GM12865 (cell line): ENCODE data around the gene SPATA3.

ENCODE experiments used
- DNase-seq: peaks from one replicate; pipeline ENCODE4 v3.0.0; 2010; ENCODE audit warnings: low read depth
- H3K4me3 ChIP-seq: 2 replicates; pipeline ENCODE4 v1.5.1; 2011; ENCODE audit warnings: mild to moderate bottlenecking, low read depth, low read length, control low read depth
- TF ChIP-seq, protein P1 (sequence below): IDR thresholded peaks from 2 replicates; pipeline ENCODE4 v1.5.1; 2011; ENCODE audit warnings: low read length, control low read depth, low read depth, inconsistent platforms; ENCODE audit not compliant: insufficient read depth; ENCODE audit errors: missing control alignments

Gene SPATA3

DNA sequence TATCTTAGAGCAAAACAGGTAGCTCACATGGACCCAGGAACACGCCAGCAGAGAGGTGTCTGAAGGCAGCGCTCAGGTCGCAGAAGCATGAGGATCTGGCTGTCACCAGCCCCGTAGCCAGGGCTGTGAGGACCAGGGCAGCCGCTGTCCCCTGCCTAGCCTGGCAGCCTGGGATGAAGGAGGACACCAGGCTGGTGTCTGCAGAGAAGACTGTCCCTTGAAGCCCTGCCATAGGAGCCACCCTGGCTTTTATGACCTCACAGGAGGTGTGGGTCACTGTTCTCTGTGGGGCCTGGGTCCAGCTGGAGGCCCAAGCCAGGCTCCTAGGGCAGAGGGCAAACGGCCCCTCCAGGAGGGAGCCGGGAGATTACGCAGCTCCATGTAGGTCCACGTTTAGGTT, at the start of gene SPATA3:
Gene SPATA3, plus strand, starts transcription at position 301 of the 400 bp plus-strand sequence. CDS start 113 bp downstream, outside the sequence.
- no peak within 1 kb of the TSS for H3K4me3 ChIP-seq
- no peak for DNase-seq
- TF ChIP-seq, protein P1, sequence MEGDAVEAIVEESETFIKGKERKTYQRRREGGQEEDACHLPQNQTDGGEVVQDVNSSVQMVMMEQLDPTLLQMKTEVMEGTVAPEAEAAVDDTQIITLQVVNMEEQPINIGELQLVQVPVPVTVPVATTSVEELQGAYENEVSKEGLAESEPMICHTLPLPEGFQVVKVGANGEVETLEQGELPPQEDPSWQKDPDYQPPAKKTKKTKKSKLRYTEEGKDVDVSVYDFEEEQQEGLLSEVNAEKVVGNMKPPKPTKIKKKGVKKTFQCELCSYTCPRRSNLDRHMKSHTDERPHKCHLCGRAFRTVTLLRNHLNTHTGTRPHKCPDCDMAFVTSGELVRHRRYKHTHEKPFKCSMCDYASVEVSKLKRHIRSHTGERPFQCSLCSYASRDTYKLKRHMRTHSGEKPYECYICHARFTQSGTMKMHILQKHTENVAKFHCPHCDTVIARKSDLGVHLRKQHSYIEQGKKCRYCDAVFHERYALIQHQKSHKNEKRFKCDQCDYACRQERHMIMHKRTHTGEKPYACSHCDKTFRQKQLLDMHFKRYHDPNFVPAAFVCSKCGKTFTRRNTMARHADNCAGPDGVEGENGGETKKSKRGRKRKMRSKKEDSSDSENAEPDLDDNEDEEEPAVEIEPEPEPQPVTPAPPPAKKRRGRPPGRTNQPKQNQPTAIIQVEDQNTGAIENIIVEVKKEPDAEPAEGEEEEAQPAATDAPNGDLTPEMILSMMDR: no peak

DNA sequence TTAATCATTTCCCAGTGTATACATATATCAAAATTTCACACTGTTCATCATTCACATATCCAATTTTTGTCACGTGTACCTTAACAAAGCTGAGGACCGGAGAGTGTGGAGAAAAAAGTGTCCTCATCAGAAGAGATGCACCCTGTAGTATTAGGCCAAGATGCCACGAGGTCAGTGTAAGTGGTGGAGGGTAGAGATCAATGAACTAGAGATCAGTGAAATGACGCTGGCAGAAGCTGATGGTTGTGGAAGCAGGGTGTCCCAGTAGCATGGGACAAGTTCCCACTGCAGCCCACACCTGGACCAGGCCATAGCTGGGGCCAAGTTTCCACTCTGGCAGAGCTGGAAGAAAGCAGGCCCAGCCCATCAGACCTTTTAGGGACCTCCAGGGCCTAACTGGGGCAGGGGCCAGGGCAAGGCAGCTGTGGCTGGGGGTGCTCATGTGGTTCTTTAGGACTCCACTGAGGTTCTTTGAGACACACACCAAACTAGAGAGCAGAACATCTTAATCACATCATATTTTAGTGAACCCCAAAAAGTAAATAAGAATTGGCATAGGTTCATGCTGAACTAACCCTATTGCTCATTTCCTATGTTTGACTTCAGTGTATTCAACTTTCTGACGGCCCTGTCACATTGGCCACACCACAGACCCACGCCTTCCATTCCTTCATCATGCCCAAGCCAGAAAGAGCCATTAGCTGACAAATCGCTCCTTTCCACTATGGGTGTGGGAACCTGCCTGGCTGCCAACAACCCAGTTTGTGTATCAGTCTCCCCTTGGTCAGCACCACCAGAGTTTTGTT, 49.3 kb upstream of the SPATA3 start:
- peak; percentile 66 for DNase-seq
- peak overlapping the region; percentile 66 for H3K4me3 ChIP-seq
- TF ChIP-seq, protein P1: no peak

DNA sequence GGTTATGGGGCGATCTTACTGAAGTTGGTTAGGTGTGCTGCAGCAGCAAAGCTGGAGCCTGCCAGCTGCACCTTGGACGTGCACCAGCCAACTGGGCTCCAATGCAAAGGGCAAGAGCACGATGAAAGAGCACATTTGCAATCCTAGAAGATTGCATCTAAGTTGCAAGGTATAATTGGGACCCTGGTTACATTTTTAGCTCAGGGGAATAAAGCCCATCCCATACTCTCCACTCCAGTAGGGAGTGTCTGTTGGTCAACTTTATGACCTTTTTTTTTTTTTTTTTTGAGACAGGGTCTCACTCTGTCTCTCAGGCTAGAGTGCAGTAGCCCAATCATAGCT, 48.7 kb upstream of the SPATA3 start:
- H3K4me3 ChIP-seq: peak overlapping the region; percentile 66
- no peak for DNase-seq
- TF ChIP-seq, protein P1: no peak

DNA sequence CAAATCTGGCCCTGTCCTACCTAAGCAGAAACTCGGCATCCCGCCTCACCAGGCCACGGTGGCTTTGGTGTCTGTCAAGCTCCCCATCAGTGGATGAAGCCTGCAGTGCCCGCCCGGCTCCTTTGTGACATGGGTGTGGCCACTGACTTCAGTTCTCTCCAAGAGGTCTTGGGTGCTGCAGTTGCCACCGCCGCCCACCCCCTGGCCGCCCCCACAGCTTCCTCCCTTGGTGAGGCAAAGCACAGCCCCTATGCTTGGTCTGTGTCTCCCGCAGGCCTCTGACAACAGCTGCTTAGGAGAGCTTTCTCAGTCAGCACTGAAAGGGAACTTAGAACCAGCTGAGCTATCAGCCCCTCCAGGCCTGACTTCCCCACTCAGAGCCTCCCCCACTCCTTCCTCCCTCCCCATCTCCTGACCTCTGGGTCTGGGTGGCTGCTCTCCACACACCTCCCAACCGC, 48.0 kb upstream of the SPATA3 start:
- TF ChIP-seq, protein P1: no peak
- DNase-seq: peak; percentile 95
- peak overlapping the region; percentile 66 for H3K4me3 ChIP-seq

DNA sequence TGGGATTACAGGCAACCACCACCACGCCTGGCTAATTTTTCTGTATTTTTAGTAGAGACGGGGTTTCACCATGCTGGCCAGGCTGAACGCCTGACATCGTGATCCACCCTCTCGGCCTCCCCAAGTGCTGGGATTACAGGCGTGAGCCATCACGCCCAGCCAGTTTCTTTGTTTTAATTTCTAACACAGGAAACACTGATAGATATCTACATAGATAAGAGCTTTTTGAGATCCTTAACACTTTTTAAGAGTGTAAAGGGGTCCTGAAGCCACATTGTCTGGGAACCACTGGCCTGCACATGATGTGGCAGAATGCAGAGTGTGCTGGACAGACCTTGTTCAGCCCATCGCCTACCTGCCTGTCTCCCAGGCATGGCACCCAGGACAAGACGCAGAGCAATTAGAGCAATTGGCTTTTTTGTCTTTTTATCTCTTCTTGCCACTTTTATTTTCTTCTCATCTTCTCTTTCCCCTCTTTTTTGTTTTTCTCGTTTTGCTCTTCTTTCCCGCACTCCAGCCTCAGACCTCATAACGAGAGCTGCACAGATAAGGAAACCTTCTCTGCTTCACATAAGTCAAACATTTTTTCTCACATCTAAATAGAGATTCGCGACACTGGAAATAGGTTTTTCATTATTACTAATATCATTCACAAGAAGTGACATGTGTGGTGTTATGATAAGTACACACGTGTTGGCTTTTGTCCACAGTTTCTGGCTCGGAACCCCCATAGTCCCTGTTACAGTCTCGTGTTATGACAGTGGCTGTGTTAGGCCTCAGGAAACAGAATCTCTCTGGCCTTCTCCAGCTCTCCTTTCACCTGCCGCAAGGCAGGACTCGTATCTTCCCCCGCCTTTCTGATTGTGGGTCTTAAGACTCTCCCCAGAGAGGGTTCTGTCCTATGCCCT, 45.7 kb upstream of the SPATA3 start:
- peak; percentile 97 for DNase-seq
- TF ChIP-seq, protein P1: no peak
- peak overlapping the region; percentile 66 for H3K4me3 ChIP-seq

DNA sequence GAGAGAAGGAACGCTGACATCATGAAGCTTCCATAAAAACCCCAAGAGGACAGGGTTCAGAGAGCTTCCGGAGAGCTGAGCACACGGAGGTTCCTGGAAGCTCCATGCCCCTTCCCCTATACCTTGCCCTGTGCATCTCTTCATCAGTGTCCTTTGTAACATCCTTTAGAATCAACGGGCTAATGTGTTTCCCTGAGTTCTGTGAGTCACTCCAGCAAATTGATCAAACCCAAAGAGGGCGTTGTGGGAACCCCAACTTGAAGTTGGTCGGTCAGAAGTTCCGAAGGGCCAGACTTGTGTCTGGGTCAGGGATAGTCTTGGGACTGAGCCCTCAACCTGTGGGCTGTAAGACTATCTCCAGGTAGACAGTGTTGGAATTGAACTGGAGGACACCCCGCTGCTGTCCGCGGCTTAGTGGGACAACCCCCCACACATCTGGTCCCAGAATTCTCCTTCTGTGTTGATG, 45.0 kb upstream of the SPATA3 start:
- H3K4me3 ChIP-seq: peak overlapping the region; percentile 66
- no peak for DNase-seq
- TF ChIP-seq, protein P1: no peak
